Neural progenitor cell (in vitro differentiated cells): ENCODE data around the gene ANKS1B. TPM values are rescaled to one million over a fixed set of nuclear protein-coding genes. Genes with fewer than 3 reads are reported as not detected.

ENCODE experiments used
- DNase-seq: peaks from one replicate; pipeline ENCODE4 v3.0.0-alpha.2; 2016; ENCODE audit warnings: low spot score
- H2AFZ ChIP-seq: fragments of 200-600 bp; sonication (generic); replicated peaks from 2 replicates; pipeline ENCODE4 v1.6.1; 2016; ENCODE audit warnings: antibody characterized with exemption
- H3F3A ChIP-seq: fragments of 200-600 bp; sonication (generic); 2 replicates; pipeline ENCODE4 v1.6.1; 2016; ENCODE audit warnings: antibody characterized with exemption, low read depth
- H3K27ac ChIP-seq: fragments of 200-600 bp; sonication (generic); 2 replicates; pipeline ENCODE4 v1.5.1; 2016; ENCODE audit warnings: mild to moderate bottlenecking
- H3K27me3 ChIP-seq: fragments of 200-600 bp; sonication (generic); 2 replicates; pipeline ENCODE4 v1.6.1; 2016; ENCODE audit warnings: mild to moderate bottlenecking, moderate library complexity
- H3K36me3 ChIP-seq: fragments of 200-600 bp; sonication (generic); 2 replicates; pipeline ENCODE4 v1.5.1; 2016
- H3K4me1 ChIP-seq: fragments of 200-600 bp; sonication (generic); 2 replicates; pipeline ENCODE4 v1.6.1; 2016; ENCODE audit warnings: mixed run types
- H3K4me2 ChIP-seq: fragments of 200-600 bp; sonication (generic); 2 replicates; pipeline ENCODE4 v1.6.1; 2016
- H3K4me3 ChIP-seq: fragments of 200-600 bp; sonication (generic); 2 replicates; pipeline ENCODE4 v1.5.1; 2016
- H3K79me2 ChIP-seq: fragments of 200-600 bp; sonication (generic); 2 replicates; pipeline ENCODE4 v1.6.1; 2016; ENCODE audit warnings: low read depth
- H3K9ac ChIP-seq: fragments of 200-600 bp; sonication (generic); 2 replicates; pipeline ENCODE4 v1.6.1; 2016
- H3K9me3 ChIP-seq: fragments of 200-600 bp; sonication (generic); 2 replicates; pipeline ENCODE4 v1.5.1; 2016; ENCODE audit warnings: low read depth
- H4K20me1 ChIP-seq: fragments of 200-600 bp; sonication (generic); 2 replicates; pipeline ENCODE4 v1.6.1; 2016; ENCODE audit warnings: low read depth
- H3K27ac Mint-ChIP-seq: 3 replicates; pipeline ENCODE4 v1.8.0; 2021; ENCODE audit warnings: mixed read lengths
- H3K27me3 Mint-ChIP-seq: 2 replicates; pipeline ENCODE4 v1.8.0; 2022; ENCODE audit warnings: low read depth, mild to moderate bottlenecking, inconsistent platforms, moderate library complexity, mixed read lengths; ENCODE audit not compliant: insufficient read depth
- H3K36me3 Mint-ChIP-seq: 3 replicates; pipeline ENCODE4 v1.8.0; 2021; ENCODE audit warnings: mixed read lengths
- H3K4me1 Mint-ChIP-seq: 3 replicates; pipeline ENCODE4 v1.8.0; 2021; ENCODE audit warnings: mixed read lengths
- H3K4me3 Mint-ChIP-seq: 3 replicates; pipeline ENCODE4 v1.8.0; 2021; ENCODE audit warnings: mild to moderate bottlenecking, moderate library complexity, mixed read lengths
- H3K9me3 Mint-ChIP-seq: 3 replicates; pipeline ENCODE4 v1.8.0; 2020; ENCODE audit warnings: mixed read lengths
- EZH2 ChIP-seq: fragments of 200-600 bp; sonication (generic); IDR thresholded peaks from 2 replicates; pipeline ENCODE4 v1.6.1; 2017; ENCODE audit warnings: antibody characterized with exemption, mild to moderate bottlenecking, moderate library complexity
- EZH2phosphoT487 ChIP-seq: fragments of 200-600 bp; sonication (generic); IDR thresholded peaks from 2 replicates; pipeline ENCODE4 v1.6.1; 2017; ENCODE audit warnings: antibody characterized with exemption
- total RNA-seq: library from RNA; depleted of rRNA; stranded (reverse); fragments of >200 nt; gene quantifications from 2 replicates; pipeline ENCODE4 v1.2.3, GENCODE V29; 2015; ENCODE audit warnings: low replicate concordance
- TF ChIP-seq, protein P1 (sequence below): fragments of 200-600 bp; sonication (generic); IDR thresholded peaks from 2 replicates; pipeline ENCODE4 v1.5.1; 2017; ENCODE audit warnings: antibody characterized with exemption, mild to moderate bottlenecking

Gene ANKS1B
- total RNA-seq, 1 donor from 2014 or later = 7.9 TPM

DNA sequence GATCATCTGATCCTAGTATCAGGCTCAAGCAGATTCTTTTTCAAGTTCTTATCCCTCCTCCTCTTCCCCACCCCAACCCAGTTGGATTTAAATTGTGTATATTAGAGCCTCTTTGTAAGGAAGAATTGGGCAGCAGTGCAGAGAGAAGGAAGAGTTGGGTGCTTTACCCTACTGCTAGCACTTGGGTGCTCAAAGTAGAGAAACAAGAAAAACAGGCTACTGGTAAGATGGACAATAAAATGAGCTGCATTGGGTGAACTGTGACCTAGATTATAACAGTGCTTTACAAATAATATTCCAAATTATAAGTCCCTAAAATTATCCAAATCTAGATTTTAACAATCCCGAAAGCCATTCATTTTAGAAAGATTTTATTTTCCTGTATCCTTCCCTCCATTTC lies 700.6 kb downstream of the ANKS1B start:
- Histone ChIP-seq H3K27ac (no peak overlapping the region), H3K9ac (no peak overlapping the region), H4K20me1 (no peaks in the 10 kb centered on the region), H3K4me3 (no peak overlapping the region), H3K36me3 (no peaks in the 10 kb centered on the region), H3K9me3 (no peaks in the 10 kb centered on the region), H3K79me2 (no peaks in the 10 kb centered on the region), H2AFZ (no peak overlapping the region), H3K27me3 (no peaks in the 10 kb centered on the region), H3K4me1 (peaks cover 27% of the 10 kb centered on the region), H3K4me2 (peak overlapping the region; percentile 6), H3F3A (peaks cover 12% of the 10 kb centered on the region)
- Mint-ChIP-seq H3K36me3 (no peaks in the 10 kb centered on the region), H3K4me3 (no peak overlapping the region), H3K4me1 (peaks cover 6% of the 10 kb centered on the region), H3K27me3 (no peaks in the 10 kb centered on the region), H3K9me3 (peaks cover 1% of the 10 kb centered on the region), H3K27ac (no peak overlapping the region)
- TF ChIP-seq, protein P1, sequence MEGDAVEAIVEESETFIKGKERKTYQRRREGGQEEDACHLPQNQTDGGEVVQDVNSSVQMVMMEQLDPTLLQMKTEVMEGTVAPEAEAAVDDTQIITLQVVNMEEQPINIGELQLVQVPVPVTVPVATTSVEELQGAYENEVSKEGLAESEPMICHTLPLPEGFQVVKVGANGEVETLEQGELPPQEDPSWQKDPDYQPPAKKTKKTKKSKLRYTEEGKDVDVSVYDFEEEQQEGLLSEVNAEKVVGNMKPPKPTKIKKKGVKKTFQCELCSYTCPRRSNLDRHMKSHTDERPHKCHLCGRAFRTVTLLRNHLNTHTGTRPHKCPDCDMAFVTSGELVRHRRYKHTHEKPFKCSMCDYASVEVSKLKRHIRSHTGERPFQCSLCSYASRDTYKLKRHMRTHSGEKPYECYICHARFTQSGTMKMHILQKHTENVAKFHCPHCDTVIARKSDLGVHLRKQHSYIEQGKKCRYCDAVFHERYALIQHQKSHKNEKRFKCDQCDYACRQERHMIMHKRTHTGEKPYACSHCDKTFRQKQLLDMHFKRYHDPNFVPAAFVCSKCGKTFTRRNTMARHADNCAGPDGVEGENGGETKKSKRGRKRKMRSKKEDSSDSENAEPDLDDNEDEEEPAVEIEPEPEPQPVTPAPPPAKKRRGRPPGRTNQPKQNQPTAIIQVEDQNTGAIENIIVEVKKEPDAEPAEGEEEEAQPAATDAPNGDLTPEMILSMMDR = no peak
- TF ChIP-seq EZH2phosphoT487 (no peak), EZH2 (no peak)
- no peak for DNase-seq

DNA sequence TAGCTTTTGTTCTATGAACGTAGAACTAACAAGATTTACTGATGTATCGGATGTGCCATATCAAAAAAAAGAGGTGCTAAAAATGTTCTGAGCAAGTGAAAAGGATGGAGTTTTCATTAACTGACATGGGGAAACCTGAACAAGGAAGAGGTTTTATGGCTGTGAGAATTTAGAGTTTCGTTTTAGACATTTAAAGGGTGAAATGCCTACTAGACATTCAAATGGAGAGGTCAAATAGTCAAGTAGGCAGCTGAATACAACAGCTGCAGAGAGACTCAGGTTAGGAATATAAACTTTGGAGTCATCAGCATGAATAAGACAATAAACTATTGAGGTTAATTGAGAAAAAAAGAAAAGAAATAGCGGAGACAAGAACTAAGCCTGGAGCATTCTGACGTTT lies 702.1 kb downstream of the ANKS1B start:
- Histone ChIP-seq H3K4me3 (no peak overlapping the region), H4K20me1 (no peaks in the 10 kb centered on the region), H3K36me3 (no peaks in the 10 kb centered on the region), H3K79me2 (no peaks in the 10 kb centered on the region), H3K9ac (no peak overlapping the region), H3K27ac (no peak overlapping the region), H3F3A (peaks cover 12% of the 10 kb centered on the region), H3K4me2 (peak overlapping the region; percentile 66), H3K4me1 (peaks cover 32% of the 10 kb centered on the region), H2AFZ (no peak overlapping the region), H3K27me3 (no peaks in the 10 kb centered on the region), H3K9me3 (no peaks in the 10 kb centered on the region)
- H3K27me3 Mint-ChIP-seq = no peaks in the 10 kb centered on the region
- H3K27ac Mint-ChIP-seq = no peak overlapping the region
- TF ChIP-seq EZH2phosphoT487 (no peak), EZH2 (no peak)
- TF ChIP-seq, protein P1 = no peak
- DNase-seq = no peak
- H3K4me3 Mint-ChIP-seq = no peak overlapping the region
- H3K4me1 Mint-ChIP-seq = peaks cover 6% of the 10 kb centered on the region
- no peaks in the 10 kb centered on the region for H3K9me3 Mint-ChIP-seq
- H3K36me3 Mint-ChIP-seq = no peaks in the 10 kb centered on the region

GRCh38 chr12:99282086-99282485 lies 702.6 kb downstream of the ANKS1B start:
- Histone ChIP-seq H4K20me1 (no peaks in the 10 kb centered on the region), H3K36me3 (no peaks in the 10 kb centered on the region), H3K4me3 (no peak overlapping the region), H3K79me2 (no peaks in the 10 kb centered on the region), H2AFZ (no peak overlapping the region), H3K27me3 (no peaks in the 10 kb centered on the region), H3K4me1 (peaks cover 32% of the 10 kb centered on the region), H3F3A (peaks cover 12% of the 10 kb centered on the region), H3K4me2 (peak overlapping the region; percentile 66), H3K9ac (no peak overlapping the region), H3K27ac (no peak overlapping the region), H3K9me3 (no peaks in the 10 kb centered on the region)
- Mint-ChIP-seq H3K27me3 (no peaks in the 10 kb centered on the region), H3K36me3 (no peaks in the 10 kb centered on the region), H3K4me3 (no peak overlapping the region), H3K27ac (no peak overlapping the region), H3K9me3 (peaks cover 1% of the 10 kb centered on the region), H3K4me1 (peaks cover 6% of the 10 kb centered on the region)
- no peak for DNase-seq
- no peak for TF ChIP-seq EZH2
- TF ChIP-seq, protein P1 = no peak
- TF ChIP-seq EZH2phosphoT487 = no peak

DNA sequence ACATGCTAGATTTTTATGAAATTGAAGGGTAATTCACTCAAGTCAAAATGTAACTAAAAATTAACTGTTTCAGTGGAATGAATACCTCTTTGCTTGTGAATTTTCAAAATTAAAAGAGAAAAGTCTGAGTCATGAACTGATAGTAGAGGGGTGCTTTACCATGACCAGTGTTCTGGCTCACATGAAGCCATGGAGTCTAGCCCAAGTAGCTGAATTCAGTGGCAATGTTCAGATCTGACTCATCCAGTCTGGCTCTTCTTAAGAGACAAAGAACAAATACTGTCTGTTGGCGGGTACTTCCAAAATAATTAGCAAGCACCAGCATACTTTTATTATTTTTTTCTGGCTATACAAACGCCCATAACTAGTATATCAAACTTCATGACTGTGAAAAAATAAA lies 703.5 kb downstream of the ANKS1B start:
- Histone ChIP-seq H3F3A (peaks cover 12% of the 10 kb centered on the region), H2AFZ (no peak overlapping the region), H3K27ac (no peak overlapping the region), H3K9me3 (no peaks in the 10 kb centered on the region), H3K4me1 (peaks cover 32% of the 10 kb centered on the region), H3K36me3 (no peaks in the 10 kb centered on the region), H3K4me3 (no peak overlapping the region), H3K4me2 (no peak overlapping the region), H3K79me2 (no peaks in the 10 kb centered on the region), H4K20me1 (no peaks in the 10 kb centered on the region), H3K27me3 (no peaks in the 10 kb centered on the region), H3K9ac (no peak overlapping the region)
- H3K4me1 Mint-ChIP-seq = peaks cover 6% of the 10 kb centered on the region
- TF ChIP-seq EZH2 (no peak), EZH2phosphoT487 (no peak)
- TF ChIP-seq, protein P1 = no peak
- no peak overlapping the region for H3K4me3 Mint-ChIP-seq
- no peak overlapping the region for H3K27ac Mint-ChIP-seq
- H3K9me3 Mint-ChIP-seq = peaks cover 3% of the 10 kb centered on the region
- H3K27me3 Mint-ChIP-seq = no peaks in the 10 kb centered on the region
- H3K36me3 Mint-ChIP-seq = no peaks in the 10 kb centered on the region
- no peak for DNase-seq
